Suppressor macrophage treated with lipopolysaccharide for 4 hours (primary cell): ENCODE measurements around the gene RAP1A.
"Not testable (repeated sequence)": the region's sequence is repeated elsewhere in the genome, so short reads cannot be mapped to it uniquely, and the experiment has no call there.

ENCODE experiments used
- DNase-seq: peaks from one replicate; pipeline ENCODE4 v3.0.0-alpha.2; 2020

Gene RAP1A

DNA sequence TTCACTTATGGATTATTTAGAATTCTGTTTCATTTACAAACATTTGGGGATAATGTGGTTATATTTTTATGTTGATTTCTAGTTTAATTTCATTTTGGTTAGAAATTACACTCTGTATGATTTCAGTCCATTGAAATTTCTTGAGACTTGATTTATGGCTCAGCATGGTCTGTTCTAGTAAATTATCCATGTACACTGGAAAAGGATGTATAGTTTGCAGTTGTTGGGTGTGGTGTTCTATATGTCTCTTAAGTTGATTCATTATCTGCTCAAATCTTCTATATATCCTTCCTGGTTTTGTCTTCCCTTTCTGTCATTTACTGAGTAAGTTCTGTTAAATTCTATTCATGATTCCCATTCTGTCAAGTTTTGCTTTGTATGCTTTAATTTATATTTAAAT, 52.3 kb downstream of the RAP1A start:
- DNase-seq = no peak

DNA sequence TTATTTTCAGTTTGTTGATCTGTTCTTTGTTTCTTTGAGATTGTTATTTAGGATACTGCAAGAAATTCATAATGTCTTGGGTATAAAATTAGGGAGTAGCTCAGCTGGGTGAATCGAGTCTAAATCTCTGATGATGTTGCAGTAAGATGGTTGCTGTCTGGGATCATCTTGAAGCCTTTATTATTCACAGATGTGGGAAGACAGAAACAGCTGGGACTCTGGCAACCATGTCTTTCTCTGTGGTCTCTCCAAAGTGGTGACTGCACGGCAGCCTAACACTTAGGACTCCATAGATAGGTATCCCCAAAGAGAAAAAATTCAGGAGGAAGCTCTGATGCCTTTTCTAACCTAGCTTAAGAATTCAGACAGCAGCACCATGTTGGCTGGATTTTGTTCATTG, 52.7 kb downstream of the RAP1A start:
- DNase-seq = no peak

DNA sequence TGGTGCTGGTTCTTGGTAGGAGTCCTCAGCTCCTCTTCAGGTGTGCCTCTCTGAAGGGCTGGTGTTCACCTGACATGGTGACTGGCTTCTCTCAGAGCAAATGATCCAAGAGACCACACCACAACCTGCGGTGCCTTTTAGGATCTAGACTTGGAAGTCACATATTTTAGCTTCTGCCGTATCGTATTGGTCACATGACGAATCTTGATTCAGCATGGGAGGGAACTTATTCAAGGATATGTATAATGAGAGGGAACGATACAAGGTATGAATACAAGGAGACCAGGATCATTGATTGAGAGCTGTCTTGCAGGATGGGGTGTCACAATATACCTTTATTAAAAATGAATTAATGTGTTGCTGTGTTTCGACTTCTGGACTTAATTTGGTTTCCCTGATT, 58.0 kb downstream of the RAP1A start:
- no peak for DNase-seq

DNA sequence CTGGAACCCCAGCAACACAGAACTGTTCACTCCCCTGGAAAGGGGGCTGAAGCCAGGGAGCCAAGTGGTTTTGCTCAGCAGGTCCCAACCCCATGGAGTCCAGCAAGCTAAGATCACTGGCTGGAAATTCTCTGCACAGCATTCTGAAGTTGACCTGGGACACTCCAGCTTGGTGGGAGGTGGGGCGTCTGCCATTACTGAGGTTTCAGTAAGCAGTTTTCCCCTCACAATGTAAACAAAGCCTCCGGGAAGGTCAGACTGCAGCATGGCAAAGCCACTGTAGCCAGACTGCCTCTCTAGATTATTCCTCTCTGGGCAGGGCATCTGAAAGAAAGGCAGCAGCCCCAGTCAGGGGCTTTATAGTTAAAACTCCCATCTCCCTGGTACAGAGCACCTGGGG, 60.0 kb downstream of the RAP1A start:
- DNase-seq = no peak

DNA sequence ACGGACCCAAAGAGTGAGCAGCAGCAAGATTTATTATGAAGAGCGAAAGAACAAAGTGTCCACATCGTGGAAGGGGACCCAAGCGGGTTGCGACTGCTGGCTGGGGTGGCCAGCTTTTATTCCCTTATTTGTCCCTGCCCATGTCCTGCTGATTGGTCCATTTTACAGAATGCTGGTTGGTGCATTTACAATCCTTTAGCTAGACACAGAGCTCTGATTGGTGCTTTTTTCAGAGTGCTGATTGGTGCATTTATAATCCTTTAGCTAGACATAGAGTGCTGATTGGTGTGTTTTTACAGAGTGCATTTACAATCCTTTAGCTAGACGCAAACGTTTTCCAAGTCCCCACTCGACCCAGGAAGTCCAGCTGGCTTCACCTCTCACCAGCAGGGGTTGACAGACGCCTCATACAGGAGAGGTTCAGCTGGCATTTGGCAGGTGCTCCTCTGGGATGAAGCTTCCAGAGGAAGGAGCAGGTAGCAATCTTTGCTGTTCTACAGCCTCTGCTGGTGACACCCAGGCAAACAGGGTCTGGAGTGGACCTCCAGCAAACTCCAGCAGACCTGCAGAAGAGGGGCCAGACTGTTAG, 60.7 kb downstream of the RAP1A start:
- DNase-seq = not testable (repeated sequence)

DNA sequence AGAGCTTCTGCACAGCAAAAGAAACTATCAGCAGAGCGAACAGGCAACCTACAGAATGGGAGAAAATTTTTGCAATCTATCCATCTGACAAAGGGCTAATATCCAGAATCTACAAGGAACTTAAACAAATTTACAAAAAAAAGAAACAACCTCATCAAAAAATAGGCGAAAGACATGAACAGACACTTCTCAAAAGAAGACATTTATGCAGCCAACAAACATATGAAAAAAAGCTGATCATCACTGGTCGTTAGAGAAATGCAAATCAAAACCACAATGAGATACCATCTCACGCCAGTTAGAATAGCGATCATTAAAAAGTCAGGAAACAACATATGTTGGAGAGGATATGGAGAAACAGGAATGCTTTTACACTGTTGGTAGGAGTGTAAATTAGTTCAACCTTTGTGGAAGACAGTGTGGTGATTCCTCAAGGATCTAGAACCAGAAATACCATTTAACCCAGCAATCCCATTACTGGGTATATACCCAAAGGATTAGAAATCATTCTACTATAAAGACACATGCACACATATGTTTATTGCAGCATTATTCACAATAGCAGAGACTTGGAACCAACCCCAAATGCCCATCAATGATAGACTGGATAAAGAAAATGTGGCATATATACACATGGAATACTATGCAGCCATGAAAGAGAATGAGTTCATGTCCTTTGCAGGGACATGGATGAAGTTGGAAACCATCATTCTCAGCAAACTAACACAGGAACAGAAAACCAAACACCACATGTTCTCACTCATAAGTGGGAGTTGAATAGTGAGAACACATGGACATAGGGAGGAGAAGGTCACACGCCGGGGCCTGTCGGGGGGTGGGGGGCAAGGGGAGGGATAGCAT, 65.9 kb downstream of the RAP1A start:
- not testable (repeated sequence) for DNase-seq

DNA sequence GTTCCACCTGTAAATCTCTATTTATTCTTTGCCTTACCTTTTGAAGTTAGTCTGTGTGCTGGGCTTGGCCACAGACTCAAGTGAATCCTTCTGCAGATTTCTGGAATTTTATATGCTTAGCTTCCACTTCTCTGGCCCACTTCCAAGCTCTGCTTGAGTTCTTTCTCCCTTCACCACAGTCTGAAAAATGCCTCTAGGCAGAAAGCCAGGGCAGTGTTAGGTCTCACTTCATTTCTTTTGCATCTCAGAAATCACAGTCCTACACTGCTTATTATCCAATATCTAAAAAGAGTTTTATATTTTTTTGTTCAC, 70.7 kb downstream of the RAP1A start:
- no peak for DNase-seq

DNA sequence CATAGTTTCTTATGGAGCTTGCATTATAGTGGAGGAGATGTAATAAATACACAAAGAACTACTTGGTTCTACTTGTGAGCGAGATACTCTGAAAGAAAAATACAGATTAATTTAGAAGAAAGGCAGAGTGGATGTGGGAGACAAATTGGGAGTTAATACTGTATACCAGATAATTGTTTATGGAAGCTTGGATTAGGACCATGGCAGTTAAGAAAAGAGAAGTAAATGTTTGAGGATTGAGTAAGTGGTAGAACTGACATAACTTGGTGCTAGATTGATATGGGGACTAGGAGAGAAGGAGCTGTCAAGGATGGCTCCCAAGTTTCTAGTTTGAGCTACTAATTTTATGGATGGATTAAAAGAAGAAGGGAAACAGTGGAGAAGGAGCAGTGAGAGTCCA, 72.3 kb downstream of the RAP1A start:
- DNase-seq = no peak

DNA sequence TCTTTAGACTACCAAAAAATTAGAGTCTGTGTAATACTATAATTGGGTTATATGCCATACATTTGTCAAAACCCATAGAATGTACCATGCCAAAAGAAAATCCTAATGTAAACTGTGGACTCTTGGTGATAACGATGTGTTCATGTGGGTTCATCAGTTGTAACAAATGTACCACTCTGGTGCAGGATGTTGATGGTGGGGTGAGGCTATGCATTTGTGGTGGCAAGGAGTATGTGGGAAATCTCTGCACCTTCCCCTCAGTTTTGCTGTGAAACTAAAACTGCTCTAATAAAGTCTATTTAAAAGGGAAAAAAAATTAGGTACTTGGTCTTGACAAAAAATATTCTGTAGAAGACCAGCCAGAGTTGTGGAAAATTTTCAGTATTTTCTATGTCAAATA, 76.2 kb downstream of the RAP1A start:
- DNase-seq = no peak

DNA sequence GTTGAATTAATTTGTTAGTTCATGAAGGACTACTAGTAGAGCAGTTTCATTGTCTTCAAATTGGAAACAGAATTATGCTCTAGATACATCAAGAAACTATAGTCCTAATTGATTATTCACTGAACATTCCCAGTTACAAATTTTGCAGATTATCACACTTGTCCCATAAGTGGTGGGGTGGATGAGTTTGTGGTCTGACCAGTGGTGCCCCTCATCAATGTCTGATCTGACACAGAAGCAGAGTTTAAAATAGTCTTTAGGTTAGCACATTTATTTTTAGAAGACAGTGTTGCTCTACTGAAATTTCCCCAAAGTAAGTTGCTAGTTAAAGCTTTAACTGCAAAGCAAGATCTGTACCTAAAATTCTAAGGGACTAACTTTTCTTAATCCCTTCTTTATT, 76.7 kb downstream of the RAP1A start:
- no peak for DNase-seq

DNA sequence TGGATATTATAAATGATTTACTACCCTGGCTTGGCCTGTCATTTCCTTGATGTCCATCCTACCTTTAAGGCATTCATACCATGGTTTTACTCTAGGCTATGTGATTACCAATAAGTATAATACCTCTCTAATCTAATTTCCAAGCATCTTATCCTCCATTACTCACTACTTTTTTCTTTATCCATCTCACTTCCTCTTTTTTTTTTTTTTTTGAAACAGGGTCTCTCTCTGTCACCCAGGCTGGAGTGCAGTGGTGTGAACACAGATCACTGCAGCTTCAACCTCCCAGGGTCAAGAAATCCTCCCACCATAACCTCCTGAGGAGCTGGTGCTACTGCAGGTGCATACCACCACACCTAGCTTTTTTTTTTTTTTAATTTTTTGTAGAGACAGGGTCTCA, 79.7 kb downstream of the RAP1A start:
- no peak for DNase-seq

DNA sequence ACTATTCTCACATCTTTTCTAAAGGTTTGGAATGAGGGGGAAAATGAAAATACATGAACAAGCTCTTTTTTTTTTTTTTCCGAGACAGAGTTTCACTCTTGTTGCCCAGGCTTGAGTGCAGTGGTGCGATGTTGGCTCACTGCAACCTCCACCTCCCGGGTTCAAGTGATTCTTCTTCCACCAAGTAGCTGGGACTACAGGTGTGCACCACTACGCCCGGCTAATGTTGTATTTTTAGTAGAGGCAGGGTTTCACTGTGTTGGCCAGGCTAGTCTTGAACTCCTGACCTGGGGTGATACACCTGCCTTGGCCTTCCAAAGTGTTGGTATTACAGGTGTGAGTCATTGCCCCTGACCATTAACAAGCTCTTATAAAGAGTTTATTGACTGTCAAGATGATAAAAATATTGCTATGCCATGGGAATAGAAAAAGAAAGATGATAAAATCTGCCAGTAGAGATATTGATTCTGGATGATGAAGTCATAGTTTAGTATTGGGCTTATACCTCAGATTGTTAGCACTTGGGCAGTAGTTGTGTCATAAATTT, 83.0 kb downstream of the RAP1A start:
- no peak for DNase-seq

DNA sequence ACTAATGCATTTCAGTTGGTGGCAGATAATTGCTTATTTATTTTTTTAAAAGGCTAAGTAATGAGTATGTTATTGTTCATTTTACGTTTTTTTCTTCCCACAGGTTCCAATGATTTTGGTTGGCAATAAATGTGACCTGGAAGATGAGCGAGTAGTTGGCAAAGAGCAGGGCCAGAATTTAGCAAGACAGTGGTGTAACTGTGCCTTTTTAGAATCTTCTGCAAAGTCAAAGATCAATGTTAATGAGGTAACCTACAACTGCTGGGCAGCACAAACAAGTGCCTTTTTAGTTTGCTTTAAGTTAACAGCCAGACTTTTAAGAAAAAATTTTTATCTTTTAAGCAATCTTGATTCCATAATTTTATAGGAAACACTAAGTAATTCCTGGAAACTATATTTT, 84.7 kb downstream of the RAP1A start:
- DNase-seq = no peak

DNA sequence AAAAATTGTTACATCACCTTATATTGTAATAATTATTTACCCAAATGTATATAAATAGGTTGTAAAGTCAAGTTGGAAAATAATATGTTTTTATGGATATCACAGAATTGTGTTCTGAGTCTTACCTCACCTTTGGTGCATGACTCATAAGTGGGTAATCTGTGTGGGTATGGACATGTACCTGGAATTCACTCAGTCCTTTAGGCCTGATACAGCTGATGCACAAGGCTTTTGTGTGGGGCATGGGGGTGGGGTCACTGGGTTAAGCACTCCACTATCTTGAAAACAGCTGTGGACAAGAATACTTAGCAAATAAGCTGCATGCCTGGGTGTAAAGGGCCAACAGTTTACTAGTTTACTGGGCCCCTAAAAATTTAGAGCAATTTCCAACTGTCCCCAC, 85.2 kb downstream of the RAP1A start:
- no peak for DNase-seq

DNA sequence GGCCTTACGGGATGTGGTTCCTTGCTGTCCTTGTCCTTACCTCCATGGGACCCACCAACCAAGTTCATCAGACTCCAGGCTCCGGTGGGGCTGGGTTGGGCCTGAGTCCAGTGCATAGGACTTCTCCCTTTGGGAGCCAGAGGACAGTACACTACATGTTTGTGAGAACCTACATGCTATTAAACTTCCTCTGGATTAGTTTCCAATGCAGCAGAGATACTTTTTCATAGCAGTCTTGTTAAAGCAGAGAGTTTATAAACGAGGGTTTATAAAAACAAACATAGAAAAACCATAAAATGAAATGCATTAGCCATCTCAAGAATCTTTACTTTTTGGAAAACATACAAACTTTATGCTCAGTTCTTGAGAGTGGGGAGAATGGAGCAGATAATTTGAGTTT, 86.3 kb downstream of the RAP1A start:
- DNase-seq = no peak

DNA sequence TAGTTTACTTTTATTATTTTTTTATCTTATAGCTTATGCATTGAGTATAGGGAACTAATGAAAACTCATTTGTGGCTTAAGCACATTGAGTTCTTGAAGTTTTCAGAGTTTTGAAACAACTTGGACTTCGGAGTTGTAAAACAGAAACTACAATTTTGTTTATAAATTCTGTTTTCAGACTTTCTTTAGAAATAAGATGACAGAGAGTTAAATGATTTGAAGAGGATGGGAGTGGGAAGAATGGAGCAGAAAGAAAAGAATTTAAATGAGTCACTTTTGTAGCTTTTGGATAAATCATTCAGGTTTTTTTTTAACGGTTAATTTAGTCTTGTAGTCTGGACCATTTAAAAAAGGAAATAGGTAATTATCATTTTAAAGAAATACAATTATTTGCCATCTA, 87.3 kb downstream of the RAP1A start:
- DNase-seq = no peak

DNA sequence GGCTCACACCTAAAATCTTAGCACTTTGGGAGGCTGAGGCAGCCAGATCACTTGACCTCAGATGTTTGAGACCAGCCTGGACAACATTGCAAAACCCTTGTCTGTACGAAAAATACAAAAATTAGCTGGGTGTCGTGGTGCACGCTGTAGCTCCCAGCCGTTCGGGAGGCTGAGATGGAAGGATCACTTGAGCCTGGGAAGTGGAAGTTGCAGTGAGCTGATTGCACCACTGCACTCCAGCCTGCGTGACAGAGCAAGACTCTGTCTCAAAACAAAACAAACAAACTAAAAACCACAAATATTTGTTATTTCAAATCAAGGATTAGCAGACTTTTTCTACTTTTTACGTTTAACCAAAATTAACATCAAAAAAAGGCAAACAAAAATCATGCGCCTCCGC, 88.3 kb downstream of the RAP1A start:
- peak; percentile 9 for DNase-seq

DNA sequence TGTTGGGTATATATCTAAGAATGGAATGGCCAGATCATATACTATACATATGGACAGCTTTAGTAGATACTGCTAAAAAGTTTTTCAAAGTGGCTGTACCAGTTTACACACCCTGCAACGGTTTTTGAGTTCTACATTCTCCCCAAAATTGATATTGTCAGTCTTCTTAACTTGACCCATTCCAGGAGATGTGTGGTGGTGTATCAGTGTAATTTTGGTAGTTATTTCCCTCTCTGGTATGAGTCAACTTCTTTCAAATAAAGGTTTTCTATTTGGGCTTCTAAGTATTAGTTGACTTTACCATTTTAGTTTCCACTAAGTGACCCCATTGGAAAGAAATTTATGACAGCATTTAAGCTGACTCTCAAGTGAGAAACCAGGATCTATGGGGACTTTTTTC, 90.4 kb downstream of the RAP1A start:
- DNase-seq = no peak

DNA sequence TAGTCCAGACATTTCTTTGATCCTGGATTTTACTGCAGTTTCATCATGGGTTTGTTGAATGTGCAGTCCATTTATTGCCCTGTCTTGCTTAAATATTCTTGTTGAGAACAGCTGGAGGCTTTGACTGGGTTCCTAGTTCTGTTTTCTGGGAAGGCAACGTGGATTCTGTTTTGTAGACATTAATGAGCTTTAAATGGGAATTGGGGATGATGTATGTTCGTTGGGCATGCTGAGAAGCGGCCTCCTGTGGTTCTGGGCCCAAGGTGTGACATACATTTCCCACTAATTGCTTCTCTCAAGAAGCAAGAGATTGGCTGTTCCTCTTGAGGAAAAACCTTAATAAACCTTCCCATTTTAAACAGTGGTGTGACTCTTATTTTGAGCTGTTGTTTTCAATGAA, 96.7 kb downstream of the RAP1A start:
- DNase-seq = no peak

DNA sequence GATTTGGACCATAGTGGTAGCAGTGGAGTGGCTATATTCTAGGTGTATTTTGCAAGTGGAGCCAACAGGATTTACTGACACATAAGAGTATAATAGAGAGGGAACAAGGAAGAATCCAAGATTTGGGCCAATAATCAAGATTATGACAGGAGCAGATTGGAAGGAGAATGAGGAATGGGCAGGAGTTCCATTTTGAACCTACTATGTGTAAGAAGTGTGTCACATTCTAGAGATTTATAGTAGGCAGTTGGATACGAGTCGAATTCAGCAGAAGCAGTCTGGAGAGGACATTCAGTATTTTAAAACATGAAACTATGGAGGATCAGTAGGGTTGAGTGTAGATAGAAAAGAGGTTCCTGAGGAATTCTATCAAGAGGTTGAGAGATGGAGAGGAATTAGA, 97.9 kb downstream of the RAP1A start:
- DNase-seq = no peak

DNA sequence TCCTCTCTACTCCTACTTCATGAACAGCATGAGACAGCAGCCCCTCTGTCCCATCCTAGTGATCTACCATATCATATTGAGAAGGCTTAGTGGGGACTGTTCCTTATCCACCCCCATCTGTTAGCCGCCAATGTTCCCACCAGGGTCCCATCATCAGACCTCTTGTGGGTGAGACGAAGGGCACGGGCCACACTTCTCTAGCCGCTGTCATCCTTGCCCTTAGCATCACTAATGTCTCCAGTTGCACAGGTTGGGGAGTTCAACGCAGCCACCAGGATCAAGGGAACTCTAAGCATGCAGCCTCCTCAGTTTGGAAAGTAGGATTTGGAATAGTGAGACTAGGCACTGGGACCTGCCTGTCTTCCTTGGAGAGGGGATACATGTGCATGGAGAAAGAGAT, 99.5 kb downstream of the RAP1A start:
- no peak for DNase-seq

DNA sequence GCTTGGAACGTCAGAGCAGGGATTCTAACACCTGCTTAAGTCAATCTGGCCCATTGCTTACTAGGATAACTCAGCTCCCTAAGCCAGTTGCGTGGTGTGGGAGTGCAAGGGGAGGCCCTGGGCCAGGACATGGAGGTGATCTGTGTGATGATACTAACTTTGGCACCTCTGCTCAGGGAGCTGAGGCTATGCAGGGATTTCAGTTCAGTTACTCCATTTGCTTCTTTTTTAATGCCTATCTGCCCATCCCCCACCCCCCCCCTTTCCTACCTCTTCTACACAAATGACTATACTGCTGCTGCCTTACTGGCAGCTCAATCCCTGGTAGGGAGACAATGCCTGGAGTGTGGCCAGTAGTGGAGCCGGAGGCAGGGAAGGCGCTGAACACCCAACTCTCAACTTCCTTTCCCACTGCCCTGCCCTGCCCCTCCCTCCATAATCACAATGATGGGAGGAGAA, 100.1 kb downstream of the RAP1A start:
- no peak for DNase-seq

DNA sequence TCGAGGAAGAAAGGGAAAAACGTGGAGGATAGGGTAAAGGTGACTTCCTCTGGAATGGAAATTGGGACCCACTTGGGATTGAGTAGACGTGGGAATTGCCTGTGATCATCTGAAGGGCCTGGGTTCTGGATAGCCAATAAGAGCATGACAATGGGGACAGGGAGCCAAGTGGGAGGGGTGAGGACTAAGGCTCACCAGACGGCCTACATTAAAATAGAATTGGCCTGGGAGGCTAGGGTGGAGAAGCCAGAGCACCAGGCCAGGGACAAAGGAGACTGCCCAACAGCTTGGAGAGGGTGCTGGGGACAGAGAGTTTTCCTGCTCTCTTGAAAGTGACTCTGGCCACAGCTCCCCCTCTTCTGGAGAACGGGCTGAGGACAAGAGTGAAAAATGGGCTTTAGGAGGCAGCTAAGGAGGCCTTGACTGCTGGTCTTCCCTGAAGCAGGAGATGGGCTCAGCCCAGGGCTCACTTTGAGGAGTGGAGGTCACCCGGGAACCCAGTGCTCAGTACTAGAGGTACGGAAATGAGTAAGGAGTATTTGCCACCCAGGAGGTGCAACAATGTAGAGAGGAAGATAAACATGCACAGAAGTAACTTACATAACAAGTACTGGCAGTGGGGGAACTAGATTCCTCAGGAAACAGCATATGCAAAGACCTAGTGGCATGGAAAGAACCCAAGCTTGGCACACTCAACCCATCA, 100.8 kb downstream of the RAP1A start:
- no peak for DNase-seq
